Measurements from ENCODE around the gene AKAP6.

Gene AKAP6

DNA sequence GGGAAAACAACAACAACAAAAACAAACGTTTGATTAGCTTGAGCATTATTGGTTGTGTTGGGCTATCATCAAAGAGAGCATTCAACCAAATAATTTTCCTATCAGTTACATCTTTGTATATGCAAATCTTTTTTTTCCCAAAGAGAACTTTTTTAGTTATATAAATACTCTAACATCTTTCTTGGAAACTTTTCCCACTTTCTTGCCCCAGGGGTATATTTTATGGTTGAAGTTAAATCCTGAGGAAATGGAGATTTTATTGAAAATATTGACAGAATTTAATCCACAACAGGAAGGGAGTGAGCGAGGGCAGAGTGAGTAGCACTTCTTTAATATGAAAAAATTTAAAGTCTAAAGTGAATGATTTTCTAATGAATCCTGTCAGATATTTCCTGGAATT lies 488.7 kb downstream of the AKAP6 start:
- H3K27me3 Mint-ChIP-seq (ENCODE audit: low read depth) = peaks cover 4% of the 10 kb centered on the region
- H3K4me3 Mint-ChIP-seq = no peak overlapping the region
- H3K9me3 Mint-ChIP-seq = no peaks in the 10 kb centered on the region
- TF ChIP-seq, protein P1, sequence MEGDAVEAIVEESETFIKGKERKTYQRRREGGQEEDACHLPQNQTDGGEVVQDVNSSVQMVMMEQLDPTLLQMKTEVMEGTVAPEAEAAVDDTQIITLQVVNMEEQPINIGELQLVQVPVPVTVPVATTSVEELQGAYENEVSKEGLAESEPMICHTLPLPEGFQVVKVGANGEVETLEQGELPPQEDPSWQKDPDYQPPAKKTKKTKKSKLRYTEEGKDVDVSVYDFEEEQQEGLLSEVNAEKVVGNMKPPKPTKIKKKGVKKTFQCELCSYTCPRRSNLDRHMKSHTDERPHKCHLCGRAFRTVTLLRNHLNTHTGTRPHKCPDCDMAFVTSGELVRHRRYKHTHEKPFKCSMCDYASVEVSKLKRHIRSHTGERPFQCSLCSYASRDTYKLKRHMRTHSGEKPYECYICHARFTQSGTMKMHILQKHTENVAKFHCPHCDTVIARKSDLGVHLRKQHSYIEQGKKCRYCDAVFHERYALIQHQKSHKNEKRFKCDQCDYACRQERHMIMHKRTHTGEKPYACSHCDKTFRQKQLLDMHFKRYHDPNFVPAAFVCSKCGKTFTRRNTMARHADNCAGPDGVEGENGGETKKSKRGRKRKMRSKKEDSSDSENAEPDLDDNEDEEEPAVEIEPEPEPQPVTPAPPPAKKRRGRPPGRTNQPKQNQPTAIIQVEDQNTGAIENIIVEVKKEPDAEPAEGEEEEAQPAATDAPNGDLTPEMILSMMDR (IDR thresholded peaks at IDR 0.05; ENCODE audit: unreplicated experiment in 3 of 3) = no peak
- peaks cover 14% of the 10 kb centered on the region for H3K4me1 Mint-ChIP-seq
- H3K36me3 Mint-ChIP-seq (ENCODE audit: low read depth) = no peaks in the 10 kb centered on the region
- no peak overlapping the region for H3K27ac Mint-ChIP-seq

DNA sequence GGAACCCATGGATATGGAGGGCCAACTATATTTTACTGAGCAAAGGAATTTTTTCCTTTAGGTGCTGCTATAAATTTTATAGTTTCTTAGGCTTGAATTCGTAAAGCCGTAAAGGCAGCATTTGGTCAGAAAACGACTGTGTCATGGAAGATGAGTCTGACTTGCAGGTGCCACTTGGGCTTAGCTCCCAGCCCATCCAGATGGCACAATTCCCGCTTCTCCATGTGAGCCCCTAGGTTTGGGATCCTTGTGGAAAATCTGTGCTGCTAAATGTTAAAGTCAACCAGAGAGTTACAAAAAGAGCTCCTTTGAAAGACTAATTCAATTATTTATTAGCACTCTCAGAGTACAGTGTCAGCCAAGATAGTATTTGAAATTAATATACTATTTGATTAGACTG lies 489.5 kb downstream of the AKAP6 start:
- H3K27me3 Mint-ChIP-seq (ENCODE audit: low read depth) = peaks cover 4% of the 10 kb centered on the region
- H3K36me3 Mint-ChIP-seq (ENCODE audit: low read depth) = no peaks in the 10 kb centered on the region

DNA sequence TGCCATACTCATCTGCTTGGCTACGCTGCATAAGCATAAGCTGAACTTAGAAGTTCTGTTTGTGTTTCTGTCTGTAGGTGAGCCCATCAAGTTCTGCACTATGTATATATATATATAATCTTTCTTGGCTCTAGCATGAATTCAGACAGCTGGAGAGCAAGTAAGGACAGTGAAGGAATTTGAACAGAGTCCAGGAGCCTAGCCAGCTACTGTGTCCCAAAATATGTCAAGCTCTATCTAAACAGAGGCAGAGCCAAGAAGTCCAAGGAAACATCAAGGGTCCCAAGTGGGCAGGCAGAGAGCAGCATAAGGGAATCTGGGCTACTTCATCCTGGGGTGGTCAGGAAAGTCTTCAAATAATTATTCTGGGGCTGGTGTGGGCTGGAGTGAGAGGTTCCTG lies 491.1 kb downstream of the AKAP6 start:
- TF ChIP-seq, protein P1 (IDR thresholded peaks at IDR 0.05; ENCODE audit: unreplicated experiment in 3 of 3) = no peak

More for the DNA sequence above, 489.5 kb downstream of the AKAP6 start:
- H3K27ac Mint-ChIP-seq = no peak overlapping the region
- no peak overlapping the region for H3K4me3 Mint-ChIP-seq
- TF ChIP-seq, protein P1 (IDR thresholded peaks at IDR 0.05; ENCODE audit: unreplicated experiment in 3 of 3) = no peak
- H3K4me1 Mint-ChIP-seq = peaks cover 14% of the 10 kb centered on the region
- no peaks in the 10 kb centered on the region for H3K9me3 Mint-ChIP-seq

DNA sequence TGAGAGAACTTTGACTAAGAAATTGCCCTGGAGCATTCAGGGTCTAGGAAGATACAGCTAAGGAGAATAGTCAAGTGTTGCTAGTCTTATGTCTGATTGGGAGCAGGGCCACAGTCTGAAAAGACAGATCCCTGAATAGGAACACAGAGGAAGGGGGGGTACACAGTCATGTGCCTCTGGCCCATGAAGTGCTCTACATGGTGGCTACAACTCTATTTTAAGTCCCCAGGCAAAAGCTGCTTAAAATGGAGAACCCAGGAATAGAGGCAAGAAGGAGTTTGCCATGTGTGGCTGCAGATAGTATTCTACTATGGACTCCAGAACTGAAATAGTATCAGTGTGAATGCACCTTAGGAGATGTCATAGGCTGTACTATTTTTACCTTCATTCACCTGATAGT lies 491.6 kb downstream of the AKAP6 start:
- no peaks in the 10 kb centered on the region for H3K36me3 Mint-ChIP-seq (ENCODE audit: low read depth)
- peak overlapping the region in 1 of 3 experiments; percentile 6 for H3K27ac Mint-ChIP-seq
- no peaks in the 10 kb centered on the region for H3K9me3 Mint-ChIP-seq
- H3K27me3 Mint-ChIP-seq (ENCODE audit: low read depth) = peaks cover 4% of the 10 kb centered on the region
- TF ChIP-seq, protein P1 (IDR thresholded peaks at IDR 0.05; ENCODE audit: unreplicated experiment in 3 of 3) = no peak
- H3K4me3 Mint-ChIP-seq = no peak overlapping the region
- peaks cover 14% of the 10 kb centered on the region for H3K4me1 Mint-ChIP-seq

More for the DNA sequence above, 491.1 kb downstream of the AKAP6 start:
- peak overlapping the region in 1 of 3 experiments; percentile 6 for H3K27ac Mint-ChIP-seq
- H3K27me3 Mint-ChIP-seq (ENCODE audit: low read depth) = peaks cover 4% of the 10 kb centered on the region
- no peak overlapping the region for H3K4me3 Mint-ChIP-seq
- H3K36me3 Mint-ChIP-seq (ENCODE audit: low read depth) = no peaks in the 10 kb centered on the region
- H3K4me1 Mint-ChIP-seq = peaks cover 14% of the 10 kb centered on the region
- no peaks in the 10 kb centered on the region for H3K9me3 Mint-ChIP-seq

DNA sequence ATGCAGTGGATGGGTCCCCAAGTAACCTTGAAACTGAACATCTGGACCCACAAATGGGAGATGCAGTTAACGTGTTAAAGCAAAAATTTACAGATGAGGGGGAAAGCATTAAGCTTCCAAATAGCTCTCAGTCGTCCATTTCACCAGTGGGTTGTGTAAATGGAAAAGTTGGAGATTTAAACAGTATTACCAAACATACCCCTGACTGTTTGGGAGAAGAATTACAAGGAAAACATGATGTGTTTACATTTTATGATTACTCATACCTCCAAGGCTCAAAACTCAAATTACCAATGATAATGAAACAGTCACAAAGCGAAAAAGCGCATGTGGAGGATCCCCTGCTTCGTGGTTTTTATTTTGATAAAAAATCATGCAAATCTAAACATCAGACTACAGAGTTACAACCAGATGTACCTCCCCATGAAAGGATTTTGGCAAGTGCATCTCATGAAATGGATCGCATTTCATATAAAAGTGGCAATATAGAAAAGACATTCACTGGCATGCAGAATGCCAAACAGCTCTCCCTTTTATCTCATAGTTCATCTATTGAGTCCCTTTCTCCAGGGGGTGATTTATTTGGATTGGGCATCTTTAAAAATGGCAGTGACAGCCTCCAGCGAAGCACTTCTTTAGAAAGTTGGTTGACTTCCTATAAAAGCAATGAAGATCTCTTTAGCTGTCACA lies 493.0 kb downstream of the AKAP6 start:
- no peaks in the 10 kb centered on the region for H3K27me3 Mint-ChIP-seq (ENCODE audit: low read depth)
- H3K4me1 Mint-ChIP-seq = peaks cover 20% of the 10 kb centered on the region
- H3K27ac Mint-ChIP-seq = no peak overlapping the region
- TF ChIP-seq, protein P1 (IDR thresholded peaks at IDR 0.05; ENCODE audit: unreplicated experiment in 3 of 3) = no peak
- H3K36me3 Mint-ChIP-seq (ENCODE audit: low read depth) = no peaks in the 10 kb centered on the region
- no peak overlapping the region for H3K4me3 Mint-ChIP-seq
- H3K9me3 Mint-ChIP-seq = no peaks in the 10 kb centered on the region

DNA sequence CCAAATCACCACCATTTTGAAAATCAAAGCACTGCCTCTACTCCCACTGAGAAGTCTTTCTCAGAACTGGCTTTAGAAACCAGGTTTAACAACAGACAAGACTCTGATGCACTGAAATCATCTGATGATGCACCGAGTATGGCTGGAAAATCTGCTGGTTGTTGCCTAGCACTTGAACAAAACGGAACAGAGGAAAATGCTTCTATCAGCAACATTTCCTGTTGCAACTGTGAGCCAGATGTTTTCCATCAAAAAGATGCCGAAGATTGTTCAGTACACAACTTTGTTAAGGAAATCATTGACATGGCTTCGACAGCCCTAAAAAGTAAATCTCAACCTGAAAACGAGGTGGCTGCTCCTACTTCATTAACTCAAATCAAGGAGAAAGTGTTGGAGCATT lies 494.6 kb downstream of the AKAP6 start:
- Mint-ChIP-seq H3K27me3 (ENCODE audit: low read depth) (no peaks in the 10 kb centered on the region), H3K36me3 (ENCODE audit: low read depth) (no peaks in the 10 kb centered on the region), H3K9me3 (no peaks in the 10 kb centered on the region), H3K4me3 (no peak overlapping the region), H3K4me1 (peaks cover 24% of the 10 kb centered on the region), H3K27ac (no peak overlapping the region)
- TF ChIP-seq, protein P1 (IDR thresholded peaks at IDR 0.05; ENCODE audit: unreplicated experiment in 3 of 3) = no peak
